Medulla oblongata (tissue), 1 donor: Measurements from ENCODE around the gene OR2T6.
"Not testable (repeated sequence)": the region's sequence is repeated elsewhere in the genome, so short reads cannot be mapped to it uniquely, and the experiment has no call there.

Source experiments
- DNase-seq: peaks from one replicate; pipeline ENCODE4 v3.0.0-alpha.2; 2015; ENCODE audit errors: extremely low spot score

OR2T6 gene

DNA sequence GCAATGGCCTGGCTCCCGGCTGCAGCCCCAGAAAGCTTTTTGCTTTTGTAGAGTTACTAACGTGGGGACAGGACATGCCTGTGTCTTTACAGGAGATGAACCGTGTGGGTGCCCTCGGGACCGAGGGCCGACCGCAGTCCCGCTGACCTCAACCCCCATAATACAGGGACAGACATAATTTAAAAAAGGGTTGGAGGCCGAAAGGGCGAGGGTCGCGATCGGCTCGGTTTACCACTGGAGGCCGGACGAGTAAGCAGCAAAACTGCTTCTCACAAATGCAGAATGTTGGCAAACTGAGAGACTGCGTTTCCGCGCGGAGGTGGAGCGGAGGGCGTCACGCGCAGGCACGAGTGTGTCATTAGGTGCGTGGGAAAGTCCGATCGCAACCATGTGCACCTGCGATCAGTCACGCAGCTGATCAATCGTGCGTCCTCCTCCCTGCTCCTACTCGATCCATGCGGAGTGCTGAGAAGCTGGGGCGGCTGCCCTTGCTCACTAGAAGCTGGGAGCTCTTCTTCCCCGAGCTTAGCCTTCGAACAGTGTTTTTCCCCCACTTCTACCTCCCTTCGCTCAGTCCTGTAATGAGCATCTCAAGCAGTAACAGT is 58.4 kb downstream of the OR2T6 start:
- not testable (repeated sequence) for DNase-seq

DNA sequence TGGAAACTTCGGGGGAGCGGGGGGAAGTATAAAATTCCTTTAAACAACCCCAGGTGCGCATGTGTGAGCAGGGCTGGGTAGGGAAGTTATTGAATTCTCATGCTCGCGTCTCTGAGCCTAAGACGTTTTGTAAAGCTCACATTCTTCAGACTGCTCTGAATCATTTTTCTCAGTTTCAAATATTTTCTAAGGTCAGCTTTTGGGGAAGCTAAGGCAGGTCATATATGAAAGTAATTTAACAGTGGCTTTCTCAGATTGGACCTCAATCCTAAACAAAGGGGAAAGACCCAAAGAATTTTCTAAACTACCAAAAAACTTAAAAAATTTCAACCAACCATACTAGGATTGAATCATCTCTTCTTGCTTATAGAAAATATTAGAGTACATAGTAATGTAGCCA is 59.4 kb downstream of the OR2T6 start:
- DNase-seq = not testable (repeated sequence)

DNA sequence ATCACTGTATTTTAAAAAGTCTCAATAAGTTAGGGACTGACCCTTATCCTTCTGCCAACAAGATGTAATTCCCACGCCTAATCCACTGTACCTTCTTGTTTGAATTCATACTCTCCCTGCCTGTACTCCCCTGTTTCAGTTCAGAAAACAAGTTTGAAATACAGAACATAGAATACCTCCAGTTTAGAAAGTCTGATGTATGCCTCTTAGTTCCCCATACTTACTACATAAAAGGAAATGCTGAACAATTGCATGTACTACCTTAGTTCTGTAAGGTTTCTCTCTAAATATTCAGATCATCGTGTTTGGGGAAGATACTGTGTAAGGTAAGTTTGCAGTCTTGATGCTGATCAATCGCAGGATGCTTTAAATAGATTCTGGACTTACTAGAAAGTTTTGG is 60.8 kb downstream of the OR2T6 start:
- not testable (repeated sequence) for DNase-seq

DNA sequence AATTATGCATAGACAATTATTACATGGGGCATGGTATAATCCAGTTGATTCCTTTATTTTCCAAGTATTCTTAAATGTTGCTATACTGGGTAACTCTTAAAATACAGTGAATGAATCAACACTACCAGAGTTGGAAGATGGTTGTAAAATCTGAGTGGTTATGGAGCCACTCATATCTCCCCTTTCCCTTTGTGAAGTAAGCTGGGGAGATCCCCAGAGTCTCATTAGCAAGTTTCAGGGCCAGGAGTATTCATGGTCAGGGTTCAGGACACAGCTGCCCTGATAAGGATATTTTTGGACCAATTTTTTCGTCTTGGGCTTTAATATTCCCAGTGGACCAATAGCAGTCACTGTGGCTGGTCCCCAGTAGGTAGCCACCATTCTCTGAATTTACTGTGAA is 63.1 kb downstream of the OR2T6 start:
- not testable (repeated sequence) for DNase-seq

DNA sequence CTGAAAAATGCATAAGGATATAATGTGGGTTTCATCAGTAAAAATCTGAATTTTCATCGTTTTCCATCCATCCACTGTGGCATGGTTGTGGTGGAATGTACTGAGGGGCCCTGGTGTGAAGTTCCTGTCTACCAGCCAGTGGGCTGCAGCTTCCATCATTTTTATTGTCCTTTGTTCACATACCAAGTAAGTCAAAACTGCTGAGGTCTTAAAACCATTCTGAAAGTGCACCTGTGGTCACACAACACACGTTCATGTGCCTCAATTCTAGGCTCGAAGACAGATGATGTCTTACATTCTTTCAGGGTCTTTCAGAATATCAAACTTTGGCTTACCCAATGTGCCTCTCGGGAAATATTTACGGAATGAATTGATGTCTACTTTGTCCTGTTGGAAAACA is 63.7 kb downstream of the OR2T6 start:
- not testable (repeated sequence) for DNase-seq
